WERI-Rb-1 (cell line): ENCODE data around the gene PALD1.

ENCODE experiments used
- DNase-seq: peaks from one replicate; pipeline ENCODE4 v3.0.0-alpha.2; 2020
- H3K27ac ChIP-seq: fragments of 250-450 bp; sonication (Bioruptor Pico); 2 replicates; pipeline ENCODE4 v1.5.1; 2020; ENCODE audit warnings: mild to moderate bottlenecking, moderate library complexity
- H3K27me3 ChIP-seq: fragments of 250-450 bp; sonication (Bioruptor Pico); 2 replicates; pipeline ENCODE4 v1.5.1; 2021; ENCODE audit warnings: mild to moderate bottlenecking, low read depth, moderate library complexity; ENCODE audit not compliant: insufficient read depth, severe bottlenecking
- H3K36me3 ChIP-seq: fragments of 250-450 bp; sonication (Bioruptor Pico); 2 replicates; pipeline ENCODE4 v1.5.1; 2020; ENCODE audit warnings: mild to moderate bottlenecking, moderate library complexity
- H3K4me3 ChIP-seq: 2 replicates; pipeline ENCODE4 v1.5.1; 2011; ENCODE audit warnings: low read depth, mild to moderate bottlenecking, control low read depth, low read length
- H3K9me3 ChIP-seq: fragments of 250-450 bp; sonication (Bioruptor Pico); 2 replicates; pipeline ENCODE4 v1.5.1; 2021; ENCODE audit warnings: mild to moderate bottlenecking, moderate library complexity; ENCODE audit not compliant: severe bottlenecking
- TF ChIP-seq, protein P1 (sequence below): IDR thresholded peaks from 2 replicates; pipeline ENCODE4 v1.5.1; 2011; ENCODE audit warnings: low read depth, mild to moderate bottlenecking, control low read depth, inconsistent platforms, low read length

The PALD1 gene

GRCh38 chr10:70435241-70436085, 43.1 kb upstream of the PALD1 start:
- no peak for DNase-seq
- Histone ChIP-seq H3K27ac (no peak overlapping the region), H3K36me3 (peaks cover 5% of the 10 kb centered on the region), H3K4me3 (no peak overlapping the region), H3K27me3 (no peaks in the 10 kb centered on the region), H3K9me3 (no peaks in the 10 kb centered on the region)
- TF ChIP-seq, protein P1, sequence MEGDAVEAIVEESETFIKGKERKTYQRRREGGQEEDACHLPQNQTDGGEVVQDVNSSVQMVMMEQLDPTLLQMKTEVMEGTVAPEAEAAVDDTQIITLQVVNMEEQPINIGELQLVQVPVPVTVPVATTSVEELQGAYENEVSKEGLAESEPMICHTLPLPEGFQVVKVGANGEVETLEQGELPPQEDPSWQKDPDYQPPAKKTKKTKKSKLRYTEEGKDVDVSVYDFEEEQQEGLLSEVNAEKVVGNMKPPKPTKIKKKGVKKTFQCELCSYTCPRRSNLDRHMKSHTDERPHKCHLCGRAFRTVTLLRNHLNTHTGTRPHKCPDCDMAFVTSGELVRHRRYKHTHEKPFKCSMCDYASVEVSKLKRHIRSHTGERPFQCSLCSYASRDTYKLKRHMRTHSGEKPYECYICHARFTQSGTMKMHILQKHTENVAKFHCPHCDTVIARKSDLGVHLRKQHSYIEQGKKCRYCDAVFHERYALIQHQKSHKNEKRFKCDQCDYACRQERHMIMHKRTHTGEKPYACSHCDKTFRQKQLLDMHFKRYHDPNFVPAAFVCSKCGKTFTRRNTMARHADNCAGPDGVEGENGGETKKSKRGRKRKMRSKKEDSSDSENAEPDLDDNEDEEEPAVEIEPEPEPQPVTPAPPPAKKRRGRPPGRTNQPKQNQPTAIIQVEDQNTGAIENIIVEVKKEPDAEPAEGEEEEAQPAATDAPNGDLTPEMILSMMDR: no peak

DNA sequence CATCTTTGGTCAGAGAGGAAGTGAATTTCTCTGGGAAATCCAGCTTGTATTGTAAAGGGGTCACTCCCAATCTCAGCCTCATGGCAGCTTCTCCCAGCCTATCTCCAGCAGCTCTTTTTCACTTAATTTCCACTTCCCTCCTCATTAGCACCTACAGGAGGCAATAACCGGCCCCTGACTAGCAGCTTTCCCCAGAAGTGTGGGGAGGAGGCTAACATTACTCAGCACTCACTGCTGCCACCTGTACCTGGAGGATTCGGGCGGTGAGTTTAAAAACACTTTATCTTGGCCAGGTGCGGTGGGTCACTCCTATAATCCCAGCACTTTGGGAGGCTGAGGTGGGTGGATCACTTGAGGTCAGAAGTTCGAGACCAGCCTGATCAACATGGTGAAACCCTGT, 40.8 kb upstream of the PALD1 start:
- H3K27me3 ChIP-seq: no peaks in the 10 kb centered on the region
- no peak for DNase-seq
- peaks cover 10% of the 10 kb centered on the region for H3K9me3 ChIP-seq
- TF ChIP-seq, protein P1: no peak
- H3K4me3 ChIP-seq: no peak overlapping the region
- H3K27ac ChIP-seq: no peak overlapping the region
- peaks cover 2% of the 10 kb centered on the region; the same call in 1 of the 2 replicates for H3K36me3 ChIP-seq

DNA sequence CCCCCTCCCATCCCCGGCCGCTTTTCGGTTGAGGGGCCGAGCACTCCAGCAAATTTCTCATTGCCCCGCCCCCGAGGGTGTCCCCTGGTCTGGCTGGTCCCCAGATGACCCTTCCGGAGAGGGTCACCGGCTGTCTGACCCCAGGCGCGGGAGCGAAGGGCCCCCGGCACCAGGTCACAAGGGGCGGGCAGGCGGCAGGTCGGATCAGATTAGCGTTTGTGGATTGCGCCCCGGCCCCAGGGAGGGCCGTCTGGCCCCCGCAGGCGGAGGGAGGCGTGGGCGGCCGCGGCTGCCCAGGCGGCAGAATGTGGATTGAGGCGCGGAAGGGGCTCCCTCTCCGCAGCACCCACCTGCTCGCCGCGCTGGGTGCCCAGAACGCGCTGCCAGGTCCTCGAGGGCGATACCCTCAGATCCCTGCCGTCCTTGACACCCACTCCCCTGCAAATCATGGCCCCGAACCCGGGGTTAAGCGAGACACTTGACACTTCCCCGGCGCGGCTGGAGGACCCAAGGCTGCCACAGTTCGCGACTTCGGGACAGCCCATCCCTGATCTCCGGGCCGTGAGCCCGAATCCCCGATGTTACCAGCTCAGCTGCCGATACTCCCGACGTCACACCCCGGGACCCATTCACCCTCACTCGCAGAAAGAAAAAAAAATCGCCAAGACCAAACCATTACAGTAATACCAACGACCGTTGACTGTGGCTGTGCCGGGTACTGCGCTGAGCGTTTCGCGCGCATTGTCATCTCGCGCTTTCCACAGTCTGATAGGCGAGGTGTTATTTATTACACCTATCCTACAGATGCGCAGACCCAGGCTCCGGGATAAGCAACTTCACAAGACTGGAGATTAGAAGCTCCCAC, 38.0 kb upstream of the PALD1 start:
- TF ChIP-seq, protein P1: no peak
- Histone ChIP-seq H3K27me3 (no peaks in the 10 kb centered on the region), H3K9me3 (peaks cover 10% of the 10 kb centered on the region), H3K4me3 (no peak overlapping the region), H3K27ac (no peak overlapping the region), H3K36me3 (no peaks in the 10 kb centered on the region; the same call in 1 of the 2 replicates)
- no peak for DNase-seq

DNA sequence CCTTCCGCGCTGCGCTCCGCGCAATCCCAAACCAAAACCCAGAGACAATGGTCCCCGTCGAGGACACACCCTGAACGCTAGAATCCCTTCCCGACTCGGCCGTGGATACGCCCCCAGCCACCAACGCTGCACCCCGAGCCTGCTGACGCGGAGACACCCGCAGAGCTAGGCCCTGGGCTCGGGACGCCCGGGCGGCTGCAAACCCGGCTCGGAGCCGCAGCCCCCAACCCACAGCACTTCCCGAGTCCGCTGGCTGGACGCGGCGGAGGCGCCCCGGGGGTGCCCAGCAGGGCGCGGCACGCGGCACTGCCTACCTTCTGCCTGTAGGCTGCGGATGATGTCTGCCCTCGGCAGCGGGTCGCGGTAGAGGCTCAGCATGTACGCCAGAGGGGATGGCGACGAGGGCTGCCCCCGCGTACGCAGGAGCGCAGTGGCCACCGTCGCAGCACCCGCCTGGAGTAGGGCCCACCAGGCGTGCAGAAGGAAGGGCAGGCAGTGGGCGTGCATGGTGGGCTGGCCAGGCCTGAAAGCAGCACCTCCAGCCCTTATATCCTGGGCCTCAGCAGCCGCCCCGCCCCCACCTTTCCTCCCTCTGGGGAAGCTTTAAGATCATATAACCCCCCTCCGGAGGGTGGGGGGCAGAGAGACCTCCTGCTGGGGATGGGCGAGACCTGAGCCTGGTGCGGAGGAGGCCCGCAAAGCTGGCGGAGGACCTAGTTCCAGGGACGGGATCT, 37.2 kb upstream of the PALD1 start, which contains the start of gene NODAL:
NODAL (minus strand) TSS at position 521 of the 734 bp plus-strand sequence; CDS start at position 507, 14 bp downstream.
- Histone ChIP-seq H3K27ac (no peak within 1 kb of the TSS), H3K9me3 (peaks cover 10% of the 10 kb centered on the region), H3K4me3 (no peak within 1 kb of the TSS)

GRCh38 chr10:70441895-70442309, 36.7 kb upstream of the PALD1 start:
- DNase-seq: no peak
- no peaks in the 10 kb centered on the region for H3K27me3 ChIP-seq

More for the DNA sequence above, 37.2 kb upstream of the PALD1 start, which contains the start of gene NODAL:
- TF ChIP-seq, protein P1: no peak
- H3K36me3 ChIP-seq: no peaks in the 10 kb centered on the region
- H3K27me3 ChIP-seq: no peaks in the 10 kb centered on the region
- DNase-seq: no peak

More at GRCh38 chr10:70441895-70442309, 36.7 kb upstream of the PALD1 start:
- Histone ChIP-seq H3K27ac (no peak overlapping the region), H3K9me3 (peaks cover 10% of the 10 kb centered on the region), H3K4me3 (no peak overlapping the region), H3K36me3 (no peaks in the 10 kb centered on the region)
- TF ChIP-seq, protein P1: no peak
